K562 (cell line): ENCODE data around the gene SLC25A45. TPM values are rescaled to one million over a fixed set of nuclear protein-coding genes. Genes with fewer than 3 reads are reported as not detected.

Source experiments
- ATAC-seq: fragments of 200-7000 bp; cut with Tn5 transposase; 3 replicates; pipeline ENCODE4 v1.9.1; 2020; ENCODE audit warnings: moderate library complexity
- BruUV-seq: library from RNA; stranded (reverse); fragments of 400-500 nt; replicated peaks from 2 replicates; lab custom pipeline; 2021; lab: Mats Ljungman, UMichigan
- CTCF ChIA-PET: fragments of 300-600 bp; formaldehyde crosslinking; extraction: SDS; loops from one replicate; lab custom pipeline; 2021; ENCODE audit warnings: low intra/inter-chr PET ratio; lab: Yijun Ruan, JAX
- POLR2A ChIA-PET: fragments of 300-600, 350-650 bp; sonication (Branson Sonifier 250); formaldehyde crosslinking; extraction: SDS; loops from one replicate; lab custom pipeline; 2021; ENCODE audit warnings: antibody characterized with exemption, inconsistent platforms; lab: Yijun Ruan, JAX
- DNase-seq, 4 experiments: peaks; one replicate each; pipeline versions ENCODE4 v3.0.0 to v3.0.0-alpha.2; 2011 to 2018; ENCODE audit warnings: low spot score in 3 of 4, mixed read lengths in 3 of 4; ENCODE audit errors: extremely low read depth in 1 of 4
- FAIRE-seq: peaks from 2 replicates; lab custom pipeline; 2011; peaks lifted over from hg19 to GRCh38; lab: Jason Lieb, UNC
- H2AFZ ChIP-seq: 2 replicates; pipeline ENCODE4 v1.6.0; 2011; ENCODE audit warnings: low read depth, low read length, control low read depth, inconsistent platforms
- H3K27ac ChIP-seq: fragments of 200-600 bp; 3 replicates; pipeline ENCODE4 v1.8.0; 2011; ENCODE audit warnings: low read depth, mild to moderate bottlenecking, control low read depth, inconsistent platforms, low read length, moderate library complexity, mixed read lengths; ENCODE audit errors: extremely low read depth
- H3K27me3 ChIP-seq, 2 experiments: fragments of 300-600 bp in 1 of 2; 2 replicates in 1 of 2; 3 replicates in 1 of 2; pipeline versions ENCODE4 v1.6.0 to v1.8.0; 2011; ENCODE audit warnings: inconsistent platforms in 2 of 2, low read length in 2 of 2, mild to moderate bottlenecking in 1 of 2, mixed read lengths in 1 of 2, moderate library complexity in 1 of 2; ENCODE audit not compliant: control insufficient read depth in 2 of 2, insufficient read depth in 2 of 2
- H3K36me3 ChIP-seq: fragments of 300-600 bp; 3 replicates; pipeline ENCODE4 v1.8.0; 2011; ENCODE audit warnings: mild to moderate bottlenecking, low read length, inconsistent platforms; ENCODE audit not compliant: control insufficient read depth, insufficient read depth
- H3K4me1 ChIP-seq, 2 experiments: fragments of 200-600 bp in 1 of 2; replicated peaks in 1 of 2; 2 replicates in 1 of 2; 3 replicates in 1 of 2; pipeline versions ENCODE4 v1.5.1 to v1.8.0; 2011; ENCODE audit warnings: inconsistent platforms in 2 of 2, low read length in 2 of 2, mild to moderate bottlenecking in 1 of 2, mixed read lengths in 1 of 2, moderate library complexity in 1 of 2; ENCODE audit not compliant: control insufficient read depth in 2 of 2, insufficient read depth in 2 of 2
- H3K4me2 ChIP-seq: 2 replicates; pipeline ENCODE4 v1.6.1; 2011; ENCODE audit warnings: low read length, control low read depth, inconsistent platforms, mixed read lengths; ENCODE audit not compliant: insufficient read depth
- H3K4me3 ChIP-seq: fragments of 200-600 bp; sonication (generic), shearing (Covaris generic); 2 replicates; pipeline ENCODE4 v1.5.1; 2016; ENCODE audit warnings: control low read depth, inconsistent platforms
- H3K79me2 ChIP-seq: fragments of 200-600 bp; 3 replicates; pipeline ENCODE4 v1.8.0; 2011; ENCODE audit warnings: low read length, inconsistent platforms; ENCODE audit not compliant: control insufficient read depth, insufficient read depth
- H3K9ac ChIP-seq, 2 experiments: 2 replicates each; pipeline versions ENCODE4 v1.6.0 to v1.6.1; 2011; ENCODE audit warnings: low read depth in 2 of 2, low read length in 2 of 2, control low read depth in 1 of 2, inconsistent platforms in 1 of 2, mild to moderate bottlenecking in 1 of 2, mixed read lengths in 1 of 2; ENCODE audit not compliant: insufficient read depth in 1 of 2
- H3K9me1 ChIP-seq: one replicate; pipeline ENCODE4 v1.6.0; 2011; ENCODE audit warnings: inconsistent platforms, mild to moderate bottlenecking, low read length, moderate library complexity; ENCODE audit not compliant: control insufficient read depth, insufficient read depth
- H3K9me3 ChIP-seq: replicated peaks from 2 replicates; pipeline ENCODE4 v1.5.1; 2011; ENCODE audit warnings: low read depth, low read length, inconsistent platforms; ENCODE audit not compliant: control insufficient read depth, insufficient read depth
- H4K20me1 ChIP-seq: replicated peaks from 2 replicates; pipeline ENCODE4 v1.6.1; 2011; ENCODE audit warnings: low read length, inconsistent platforms, mixed read lengths; ENCODE audit not compliant: control insufficient read depth, insufficient read depth
- CEBPB ChIP-seq: fragments of 450-650 bp; IDR thresholded peaks from 2 replicates; pipeline ENCODE4 v1.6.1; 2016; ENCODE audit warnings: missing genetic modification characterization, missing compliant biosample characterization
- ILK ChIP-seq: fragments of 450-650 bp; IDR thresholded peaks from 2 replicates; pipeline ENCODE4 v1.6.1; 2016; ENCODE audit warnings: missing genetic modification characterization, low read depth, mild to moderate bottlenecking, missing compliant biosample characterization, moderate library complexity, borderline replicate concordance
- MAFF ChIP-seq: IDR thresholded peaks from 2 replicates; pipeline ENCODE4 v1.6.1; 2012; ENCODE audit warnings: low read length, improper control_type of control experiment
- RBM14 ChIP-seq: fragments of 200-400 bp; formaldehyde crosslinking; IDR thresholded peaks from 2 replicates; pipeline ENCODE4 v1.6.1; 2018; ENCODE audit warnings: low read depth, mild to moderate bottlenecking, low read length, moderate library complexity, borderline replicate concordance; ENCODE audit not compliant: insufficient read depth
- SRF ChIP-seq, 2 experiments: fragments of 250-450, 450-650 bp in 1 of 2; sonication (Bioruptor Pico) in 1 of 2; sonication (generic) in 1 of 2; formaldehyde crosslinking; IDR thresholded peaks; 2 replicates each; pipeline versions ENCODE4 v1.5.0 to v1.5.1; 2020 to 2022; ENCODE audit warnings: mild to moderate bottlenecking in 1 of 2, missing genetic modification reagents in 1 of 2
- ZBTB7A ChIP-seq: IDR thresholded peaks from 2 replicates; pipeline ENCODE4 v1.6.1; 2011; ENCODE audit warnings: low read depth, mild to moderate bottlenecking, low read length, moderate library complexity, borderline replicate concordance; ENCODE audit not compliant: control insufficient read depth
- ZKSCAN1 ChIP-seq: fragments of 150-350 bp; IDR thresholded peaks from 2 replicates; pipeline ENCODE4 v1.6.1; 2016; ENCODE audit warnings: low read depth, low read length
- WGBS: fragments of 100-300 bp; shearing (Covaris generic); methylation state at CpG from one replicate; pipeline ENCODE4 v1.1.6; 2016; ENCODE audit warnings: low coverage, mixed read lengths; ENCODE audit not compliant: insufficient coverage; ENCODE audit errors: missing lambda C conversion rate; 5-methylcytosine and 5-hydroxymethylcytosine counted together
- in situ Hi-C: fragments of 300-500 bp; cut with MboI; formaldehyde crosslinking; loops from 4 replicates; pipeline ENCODE4 v1.15.0; 2018; ENCODE audit warnings: inconsistent platforms, mixed read lengths
- intact Hi-C: fragments of 100-400 bp; cut with micrococcal nuclease; formaldehyde crosslinking; loops from 2 replicates; pipeline ENCODE4 v1.14.2; 2022
- polyA plus RNA-seq, 8 experiments: library from polyadenylated mRNA; depleted of rRNA in 4 of 8; stranded (reverse) in 5 of 8; unstranded in 3 of 8; fragments of >200 nt; fragmentation: Nextera tagmentation in 2 of 8; fragmentation: Illumina TruSeq in 1 of 8; extraction: Ambion mirVana in 2 of 8; extraction: Trizol in 1 of 8; gene quantifications; 2 replicates each; pipeline versions ENCODE4 v1.2.1 to v1.2.3, GENCODE V29; 2011 to 2014; ENCODE audit warnings: inconsistent platforms in 1 of 8, missing spikeins in 1 of 8
- total RNA-seq, 7 experiments: library from RNA; depleted of rRNA in 6 of 7; stranded (reverse); fragments of >200 nt in 6 of 7; fragmentation: Illumina TruSeq in 2 of 7; extraction: Trizol in 2 of 7; gene quantifications; 2 replicates each; pipeline versions ENCODE4 v1.2.1 to v1.2.3, GENCODE V29; 2011 to 2021; ENCODE audit warnings: low replicate concordance in 1 of 7

SLC25A45 gene
- total and polyA plus RNA-seq, 9 of the 15 experiments (the other 6 are each of a cell fraction or from before 2014, with no cell fraction given), result 0.15 to 2.3 (median 0.68) TPM

- Histone ChIP-seq H3K9ac (peak overlapping the region in 1 of 2 experiments; percentile 83; a peak in 2 of 4 replicates), H3K36me3 (peaks cover 78% of the 10 kb centered on the region; the same call in 2 of the 3 replicates), H3K9me1 (no peaks in the 10 kb centered on the region), H3K4me3 (no peak overlapping the region), H3K79me2 (no peaks in the 10 kb centered on the region), H3K27ac (no peak overlapping the region), H3K4me2 (no peak overlapping the region), H3K9me3 (no peaks in the 10 kb centered on the region), H2AFZ (no peak overlapping the region), H3K4me1 (peaks cover 0 to 59% of the 10 kb centered on the region in 2 experiments; a peak in 2 of 5 replicates), H3K27me3 (no peaks in the 10 kb centered on the region), H4K20me1 (no peaks in the 10 kb centered on the region; the same call in 1 of the 2 replicates)
- FAIRE-seq, result no peak
- ATAC-seq, result no peak
- DNase-seq, result no peak
- no TSS peak for BruUV-seq
- in situ Hi-C loops, result no loop called here
- WGBS, result 85% methylated on average over 28 of the region's 38 CpGs
- intact Hi-C loops, result no loop called here
- CTCF ChIA-PET, result no interaction called here
- TF ChIP-seq CEBPB (tag), result no peak
- TF ChIP-seq ILK (tag), result no peak
- TF ChIP-seq ZBTB7A, result no peak
- TF ChIP-seq ZKSCAN1, result no peak
- no peak for TF ChIP-seq SRF (CRISPR knock-in tag; IDR thresholded peaks at IDR 0.05)
- TF ChIP-seq MAFF, result no peak
- TF ChIP-seq RBM14, result no peak
- POLR2A ChIA-PET, result interaction anchor here (0.6 to 12.2 kb wide), 8 partner anchors 9 to 106 kb away, joined by 3 to 185 read pairs (median 7); partner anchors contain the start of genes FRMD8, MALAT1 and NEAT1
Measured at GRCh38 chr11:65396769-65397745, 14.6 kb upstream of the SLC25A45 start.
